Keratinocyte (primary cell): ENCODE results near the gene ANKRD30A. TPM values are rescaled to one million over a fixed set of nuclear protein-coding genes. Genes with fewer than 3 reads are reported as not detected.

Experiments
- DNase-seq: peaks from one replicate; pipeline ENCODE4 v3.0.0-alpha.2; 2011; ENCODE audit warnings: low read depth, missing footprints, low spot score
- FAIRE-seq: peaks from 2 replicates; lab custom pipeline; 2011; peaks lifted over from hg19 to GRCh38; lab: Jason Lieb, UNC
- H2AFZ ChIP-seq: 2 replicates; pipeline ENCODE4 v1.6.0; 2012; ENCODE audit warnings: low read length, control low read depth, inconsistent platforms; ENCODE audit not compliant: control insufficient read depth
- H3K27ac ChIP-seq: 2 replicates; pipeline ENCODE4 v1.5.1; 2011; ENCODE audit warnings: low read length; ENCODE audit not compliant: control insufficient read depth, insufficient read depth
- H3K27me3 ChIP-seq: 3 replicates; pipeline ENCODE4 v1.6.0; 2011; ENCODE audit warnings: low read length; ENCODE audit not compliant: control insufficient read depth, insufficient read depth; ENCODE audit errors: extremely low read depth
- H3K36me3 ChIP-seq, 2 experiments: 2 replicates in 1 of 2; 3 replicates in 1 of 2; pipeline ENCODE4 v1.5.1; 2011; ENCODE audit warnings: low read length in 2 of 2, mild to moderate bottlenecking in 1 of 2; ENCODE audit not compliant: control insufficient read depth in 2 of 2, insufficient read depth in 2 of 2; ENCODE audit errors: extremely low read depth in 1 of 2
- H3K4me1 ChIP-seq: 3 replicates; pipeline ENCODE4 v1.5.1; 2011; ENCODE audit warnings: low read length; ENCODE audit not compliant: control insufficient read depth, insufficient read depth; ENCODE audit errors: extremely low read depth
- H3K4me2 ChIP-seq: 3 replicates; pipeline ENCODE4 v1.6.0; 2011; ENCODE audit warnings: low read depth, low read length; ENCODE audit not compliant: control insufficient read depth, insufficient read depth; ENCODE audit errors: extremely low read depth
- H3K4me3 ChIP-seq, 3 experiments: fragments of 200-600 bp in 1 of 3; sonication (generic) in 1 of 3; 2 replicates in 2 of 3; 3 replicates in 1 of 3; pipeline ENCODE4 v1.5.1; 2011 to 2016; ENCODE audit warnings: low read length in 3 of 3, mild to moderate bottlenecking in 3 of 3, control low read depth in 2 of 3, inconsistent platforms in 1 of 3, low read depth in 1 of 3, mixed read lengths in 1 of 3, mixed run types in 1 of 3, moderate library complexity in 1 of 3; ENCODE audit not compliant: control insufficient read depth in 2 of 3, insufficient read depth in 2 of 3; ENCODE audit errors: extremely low read depth in 1 of 3
- H3K79me2 ChIP-seq: 2 replicates; pipeline ENCODE4 v1.6.0; 2012; ENCODE audit warnings: low read length; ENCODE audit not compliant: control insufficient read depth, insufficient read depth
- H3K9ac ChIP-seq: 3 replicates; pipeline ENCODE4 v1.6.0; 2011; ENCODE audit warnings: low read length; ENCODE audit not compliant: control insufficient read depth, insufficient read depth; ENCODE audit errors: extremely low read depth
- H3K9me1 ChIP-seq: 3 replicates; pipeline ENCODE4 v1.6.0; 2011; ENCODE audit warnings: low read length; ENCODE audit not compliant: control insufficient read depth, insufficient read depth; ENCODE audit errors: extremely low read depth
- H3K9me3 ChIP-seq: 2 replicates; pipeline ENCODE4 v1.5.1; 2012; ENCODE audit warnings: low read depth, low read length; ENCODE audit not compliant: control insufficient read depth
- H4K20me1 ChIP-seq: 3 replicates; pipeline ENCODE4 v1.6.0; 2011; ENCODE audit warnings: low read length; ENCODE audit not compliant: control insufficient read depth, insufficient read depth; ENCODE audit errors: extremely low read depth
- EZH2 ChIP-seq: IDR thresholded peaks from one replicate; pipeline ENCODE4 v1.6.1; 2012; ENCODE audit warnings: inconsistent platforms, mild to moderate bottlenecking, low read length, moderate library complexity
- dilution Hi-C: fragments of 300-500 bp; cut with MboI; formaldehyde crosslinking; loops from one replicate; pipeline ENCODE4 v1.7.0; 2020; ENCODE audit warnings: low sequenced_read_pairs; ENCODE audit not compliant: extremely low pct_ligation_motif_present
- polyA plus RNA-seq, 5 experiments: library from polyadenylated mRNA; depleted of rRNA in 3 of 5; stranded (reverse) in 3 of 5; stranded (forward) in 1 of 5; unstranded in 1 of 5; fragments of >200 nt; gene quantifications; 1 replicate in 1 of 5; 2 replicates in 3 of 5; 3 replicates in 1 of 5; pipeline versions ENCODE4 v1.2.1 to v1.2.3, GENCODE V29; 2011 to 2012; ENCODE audit warnings: missing spikeins in 2 of 5, low read depth in 1 of 5, low replicate concordance in 1 of 5
- TF ChIP-seq, protein P1 (sequence below), 3 experiments: IDR thresholded peaks in 1 of 3; conservative IDR thresholded peaks in 1 of 3; optimal IDR thresholded peaks in 1 of 3; 2 replicates in 2 of 3; 3 replicates in 1 of 3; pipeline versions ENCODE3 to v1.5.1; 2011; ENCODE audit warnings: low read length in 3 of 3, mild to moderate bottlenecking in 3 of 3, moderate library complexity in 2 of 3, control low read depth in 1 of 3, inconsistent platforms in 1 of 3; ENCODE audit not compliant: insufficient read depth in 2 of 3; ENCODE audit errors: extremely low read depth in 1 of 3

ANKRD30A gene
- polyA plus RNA-seq, 1 donor (not counting 4 experiments of a cell fraction or from before 2014, with no cell fraction given) = not detected

DNA sequence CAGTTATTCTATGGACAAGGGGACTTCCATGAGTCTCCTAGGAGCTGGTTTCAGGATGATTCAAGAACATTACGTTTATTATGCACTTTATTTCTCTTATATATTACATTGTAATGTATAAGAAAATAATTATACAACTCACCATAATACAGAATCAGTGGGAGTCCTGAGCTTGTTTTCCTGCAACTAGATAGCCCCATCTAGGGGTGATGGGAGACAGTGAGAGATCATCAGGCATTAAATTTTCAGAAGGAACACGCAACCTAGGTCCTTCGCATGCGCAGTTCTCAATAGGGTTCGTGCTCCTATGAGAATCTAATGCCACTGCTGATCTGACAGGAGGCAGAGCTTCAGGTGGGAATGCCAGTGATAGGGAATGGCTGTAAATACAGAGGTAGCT is 137.9 kb downstream of the ANKRD30A start:
- Histone ChIP-seq H3K27me3 (no peaks in the 10 kb centered on the region), H3K36me3 (no peaks in the 10 kb centered on the region), H3K4me2 (no peak overlapping the region), H3K9me3 (peaks cover 1% of the 10 kb centered on the region), H3K9me1 (no peaks in the 10 kb centered on the region), H4K20me1 (no peaks in the 10 kb centered on the region), H3K4me3 (no peak overlapping the region), H3K79me2 (no peaks in the 10 kb centered on the region), H3K9ac (no peak overlapping the region), H3K4me1 (no peaks in the 10 kb centered on the region), H3K27ac (no peak overlapping the region), H2AFZ (no peak overlapping the region)
- TF ChIP-seq, protein P1, sequence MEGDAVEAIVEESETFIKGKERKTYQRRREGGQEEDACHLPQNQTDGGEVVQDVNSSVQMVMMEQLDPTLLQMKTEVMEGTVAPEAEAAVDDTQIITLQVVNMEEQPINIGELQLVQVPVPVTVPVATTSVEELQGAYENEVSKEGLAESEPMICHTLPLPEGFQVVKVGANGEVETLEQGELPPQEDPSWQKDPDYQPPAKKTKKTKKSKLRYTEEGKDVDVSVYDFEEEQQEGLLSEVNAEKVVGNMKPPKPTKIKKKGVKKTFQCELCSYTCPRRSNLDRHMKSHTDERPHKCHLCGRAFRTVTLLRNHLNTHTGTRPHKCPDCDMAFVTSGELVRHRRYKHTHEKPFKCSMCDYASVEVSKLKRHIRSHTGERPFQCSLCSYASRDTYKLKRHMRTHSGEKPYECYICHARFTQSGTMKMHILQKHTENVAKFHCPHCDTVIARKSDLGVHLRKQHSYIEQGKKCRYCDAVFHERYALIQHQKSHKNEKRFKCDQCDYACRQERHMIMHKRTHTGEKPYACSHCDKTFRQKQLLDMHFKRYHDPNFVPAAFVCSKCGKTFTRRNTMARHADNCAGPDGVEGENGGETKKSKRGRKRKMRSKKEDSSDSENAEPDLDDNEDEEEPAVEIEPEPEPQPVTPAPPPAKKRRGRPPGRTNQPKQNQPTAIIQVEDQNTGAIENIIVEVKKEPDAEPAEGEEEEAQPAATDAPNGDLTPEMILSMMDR (optimal IDR thresholded peaks at IDR 0.05 in 1 of 3, IDR thresholded peaks at IDR 0.05 in 1 of 3, conservative IDR thresholded peaks at IDR 0.05 in 1 of 3; ENCODE audit: extremely low read depth in 1 of 3, insufficient read depth in 2 of 3, low read length in 3 of 3) = no peak
- TF ChIP-seq EZH2 = no peak
- dilution Hi-C loops = no loop called here
- FAIRE-seq = no peak
- no peak for DNase-seq

DNA sequence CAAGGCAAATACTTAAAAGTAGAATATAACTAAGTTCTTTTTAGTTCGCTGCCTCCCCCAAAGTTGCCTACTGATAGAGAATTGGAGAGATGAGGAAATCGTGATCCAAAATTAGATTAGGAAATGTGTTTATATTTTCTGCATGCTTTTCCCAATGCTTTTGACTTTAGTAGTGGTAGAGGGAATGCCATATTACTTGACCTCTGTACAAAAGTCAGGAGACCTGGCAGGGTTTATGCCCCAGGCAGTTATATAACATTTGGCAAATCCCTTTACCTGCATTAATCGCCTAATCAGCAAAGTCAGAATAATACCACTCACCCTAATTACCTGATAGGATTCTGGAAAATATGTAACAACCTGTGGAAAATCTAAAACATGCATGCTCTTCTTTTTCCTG is 142.9 kb downstream of the ANKRD30A start:
- Histone ChIP-seq H3K9me1 (no peaks in the 10 kb centered on the region), H3K4me3 (no peak overlapping the region), H3K27ac (no peak overlapping the region), H2AFZ (no peak overlapping the region), H3K79me2 (no peaks in the 10 kb centered on the region), H3K4me1 (no peaks in the 10 kb centered on the region), H3K9me3 (peaks cover 1% of the 10 kb centered on the region), H3K27me3 (no peaks in the 10 kb centered on the region), H4K20me1 (no peaks in the 10 kb centered on the region), H3K36me3 (no peaks in the 10 kb centered on the region), H3K9ac (no peak overlapping the region), H3K4me2 (no peak overlapping the region)
- dilution Hi-C loops = no loop called here
- no peak for TF ChIP-seq EZH2
- TF ChIP-seq, protein P1 (optimal IDR thresholded peaks at IDR 0.05 in 1 of 3, IDR thresholded peaks at IDR 0.05 in 1 of 3, conservative IDR thresholded peaks at IDR 0.05 in 1 of 3; ENCODE audit: extremely low read depth in 1 of 3, insufficient read depth in 2 of 3, low read length in 3 of 3) = no peak
- no peak for FAIRE-seq
- no peak for DNase-seq
